C4-2B (cell line): Measurements from ENCODE around the gene SLC5A5.

Experiments used
- ZFX ChIP-seq: fragments of 450-650 bp; IDR thresholded peaks from 2 replicates; pipeline ENCODE4 v1.6.1; 2017
- TF ChIP-seq, protein P1 (sequence below): fragments of 450-650 bp; conservative IDR thresholded peaks from 2 replicates; pipeline ENCODE4 v1.5.1; 2017; ENCODE audit warnings: mild to moderate bottlenecking

DNA sequence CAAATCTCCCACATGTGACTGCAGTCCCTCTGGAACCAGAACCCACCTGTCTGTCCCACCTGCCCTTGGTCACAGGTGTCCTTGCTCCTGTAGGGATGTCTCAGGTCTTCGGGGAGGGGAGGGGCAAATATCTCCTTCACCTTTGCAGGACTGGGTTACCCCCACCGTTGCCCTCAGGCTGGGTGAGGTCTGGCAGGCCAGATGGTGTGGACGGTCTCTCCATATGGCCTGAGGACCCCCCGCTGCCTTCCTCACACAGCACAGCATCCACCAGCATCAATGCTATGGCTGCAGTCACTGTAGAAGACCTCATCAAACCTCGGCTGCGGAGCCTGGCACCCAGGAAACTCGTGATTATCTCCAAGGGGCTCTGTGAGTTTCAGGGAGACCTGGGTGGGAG lies 10.0 kb downstream of the SLC5A5 start:
- TF ChIP-seq, protein P1, sequence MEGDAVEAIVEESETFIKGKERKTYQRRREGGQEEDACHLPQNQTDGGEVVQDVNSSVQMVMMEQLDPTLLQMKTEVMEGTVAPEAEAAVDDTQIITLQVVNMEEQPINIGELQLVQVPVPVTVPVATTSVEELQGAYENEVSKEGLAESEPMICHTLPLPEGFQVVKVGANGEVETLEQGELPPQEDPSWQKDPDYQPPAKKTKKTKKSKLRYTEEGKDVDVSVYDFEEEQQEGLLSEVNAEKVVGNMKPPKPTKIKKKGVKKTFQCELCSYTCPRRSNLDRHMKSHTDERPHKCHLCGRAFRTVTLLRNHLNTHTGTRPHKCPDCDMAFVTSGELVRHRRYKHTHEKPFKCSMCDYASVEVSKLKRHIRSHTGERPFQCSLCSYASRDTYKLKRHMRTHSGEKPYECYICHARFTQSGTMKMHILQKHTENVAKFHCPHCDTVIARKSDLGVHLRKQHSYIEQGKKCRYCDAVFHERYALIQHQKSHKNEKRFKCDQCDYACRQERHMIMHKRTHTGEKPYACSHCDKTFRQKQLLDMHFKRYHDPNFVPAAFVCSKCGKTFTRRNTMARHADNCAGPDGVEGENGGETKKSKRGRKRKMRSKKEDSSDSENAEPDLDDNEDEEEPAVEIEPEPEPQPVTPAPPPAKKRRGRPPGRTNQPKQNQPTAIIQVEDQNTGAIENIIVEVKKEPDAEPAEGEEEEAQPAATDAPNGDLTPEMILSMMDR, result no peak
- TF ChIP-seq ZFX, result no peak
